ENCODE measurements around the gene TEC.

DNA sequence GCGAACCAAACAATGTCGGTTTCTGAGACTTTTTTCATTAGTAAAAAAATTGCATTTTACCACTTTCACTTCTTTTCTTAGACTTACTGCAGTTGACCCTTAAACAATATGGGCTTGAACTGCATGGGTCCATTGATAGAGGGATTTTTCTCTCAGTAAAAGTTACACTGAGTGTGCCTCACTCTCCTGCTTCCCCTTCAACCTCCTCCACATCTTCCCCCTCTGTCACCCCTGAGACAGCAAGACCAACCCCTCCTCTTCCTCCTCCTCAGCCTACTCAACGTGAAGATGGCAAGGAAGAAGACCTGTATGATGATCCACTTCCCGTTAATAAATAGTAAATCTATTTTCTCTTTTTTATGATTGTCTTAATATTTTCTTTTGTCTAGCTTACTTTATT lies 43.4 kb downstream of the TEC start:
- no peak for TF ChIP-seq SIN3A (IDR thresholded peaks at IDR 0.05; ENCODE audit: borderline replicate concordance, insufficient read depth, low read length)
- TF ChIP-seq POLR2AphosphoS5 (IDR thresholded peaks at IDR 0.05; ENCODE audit: low read depth, low read length): no peak
